ENCODE results near the gene IGFL2. TPM values are rescaled to one million over a fixed set of nuclear protein-coding genes. Genes with fewer than 3 reads are reported as not detected.

Gene IGFL2
- total and polyA plus RNA-seq, 2 of the 4 experiments (the other 2 are of a cell fraction): not detected

DNA sequence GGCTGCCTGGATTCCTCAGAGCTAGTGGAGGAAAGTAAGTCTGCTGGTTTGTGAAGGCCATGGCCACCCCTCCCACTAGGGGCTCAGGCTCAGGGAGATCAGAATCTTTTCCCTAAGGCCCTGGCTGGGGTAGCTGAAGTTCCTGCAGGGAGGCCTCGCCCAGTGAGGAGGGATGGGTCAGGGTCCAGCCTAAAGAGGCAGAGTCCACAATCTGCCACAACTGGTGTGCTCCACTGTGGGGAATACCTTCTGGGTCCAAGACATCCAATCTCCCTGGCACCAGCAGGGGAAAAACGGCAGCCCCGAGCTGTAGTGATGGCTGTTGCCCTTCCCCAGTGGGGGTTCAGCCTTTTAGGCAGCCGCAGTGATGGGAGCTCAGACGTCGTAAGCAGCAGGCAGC, 46.7 kb upstream of the IGFL2 start:
- 40% methylated on average over 1 of the region's 6 CpGs; no CpG with 5 or more reads in 1 of the 2 experiments for WGBS, 2 experiments (ENCODE audit: extremely low coverage in 2 of 2, insufficient read length in 1 of 2)
- no peaks in the 10 kb centered on the region for H3K4me1 ChIP-seq (ENCODE audit: control insufficient read depth, insufficient read depth, low read length)

More for the DNA sequence above, 46.7 kb upstream of the IGFL2 start:
- Histone ChIP-seq H3K14ac (replicated peaks; ENCODE audit: low read depth, low read length) (no peak overlapping the region), H3K23ac (ENCODE audit: low read depth, low read length) (no peak overlapping the region), H4K91ac (ENCODE audit: insufficient read depth, low read depth, low read length) (no peak overlapping the region), H3K4ac (ENCODE audit: low read depth, low read length) (no peak overlapping the region), H3K9ac (ENCODE audit: low read depth, low read length) (no peak overlapping the region), H2BK20ac (ENCODE audit: low read depth, low read length) (no peak overlapping the region), H3K9me3 (ENCODE audit: control insufficient read depth, insufficient read depth, low read length) (peaks cover 2% of the 10 kb centered on the region; the same call in 1 of the 2 replicates), H2AFZ (replicated peaks; ENCODE audit: low read length, poor library complexity) (no peak overlapping the region), H4K20me1 (ENCODE audit: insufficient read depth, low read length) (no peaks in the 10 kb centered on the region), H2AK9ac (replicated peaks; ENCODE audit: low read depth, low read length, poor library complexity) (no peak overlapping the region), H3K56ac (ENCODE audit: extremely low read depth, insufficient read depth, low read length) (no peak overlapping the region), H3K36me3 (ENCODE audit: control insufficient read depth, insufficient read depth, low read length) (no peaks in the 10 kb centered on the region), H2AK5ac (ENCODE audit: low read depth, low read length) (no peak overlapping the region), H3K18ac (ENCODE audit: low read depth, low read length) (no peak overlapping the region), H3K9me1 (ENCODE audit: insufficient read depth, low read length) (no peaks in the 10 kb centered on the region), H2BK120ac (ENCODE audit: low read depth, low read length) (no peak overlapping the region), H3K79me1 (ENCODE audit: low read depth in 1 of 2, low read length in 2 of 2) (no peaks in the 10 kb centered on the region), H2BK5ac (ENCODE audit: low read depth, low read length, poor library complexity, severe bottlenecking) (no peak overlapping the region), H3K4me3 (ENCODE audit: insufficient read depth, low read depth, low read length) (no peak overlapping the region), H2BK15ac (ENCODE audit: low read depth, low read length) (no peak overlapping the region), H4K5ac (ENCODE audit: low read depth, low read length) (no peak overlapping the region), H3K4me2 (ENCODE audit: low read depth, low read length) (no peak overlapping the region), H4K8ac (ENCODE audit: low read depth in 2 of 2, low read length in 2 of 2) (no peak overlapping the region), H3K27me3 (ENCODE audit: control insufficient read depth, insufficient read depth, low read length) (peaks cover 24% of the 10 kb centered on the region), H3K27ac (ENCODE audit: insufficient read depth, low read length) (no peak overlapping the region)
- DNase-seq (no peak), ATAC-seq (ENCODE audit: low read depth) (no peak)
- ChIA-PET POLR2A (ENCODE audit: unreplicated experiment) (no interaction called here), CTCF (no interaction called here)
- intact Hi-C loops (cut with micrococcal nuclease) (no loop called here), in situ Hi-C loops (cut with MboI; ENCODE audit: low sequenced_read_pairs) (no loop called here), dilution Hi-C loops (cut with HindIII; ENCODE audit: low sequenced_read_pairs, unreplicated experiment) (no loop called here)
- no TSS peak for BruUV-seq (replicated peaks)
- no peak for TF ChIP-seq FOS (IDR thresholded peaks at IDR 0.05; ENCODE audit: low read depth, low read length)
- no peak for TF ChIP-seq SMC3 (IDR thresholded peaks at IDR 0.05; ENCODE audit: low read depth, low read length)
- no peak for TF ChIP-seq MAZ (IDR thresholded peaks at IDR 0.05; ENCODE audit: borderline replicate concordance, low read depth, low read length)
- TF ChIP-seq BHLHE40 (IDR thresholded peaks at IDR 0.05; ENCODE audit: low read depth, low read length): no peak
- TF ChIP-seq, protein P1, sequence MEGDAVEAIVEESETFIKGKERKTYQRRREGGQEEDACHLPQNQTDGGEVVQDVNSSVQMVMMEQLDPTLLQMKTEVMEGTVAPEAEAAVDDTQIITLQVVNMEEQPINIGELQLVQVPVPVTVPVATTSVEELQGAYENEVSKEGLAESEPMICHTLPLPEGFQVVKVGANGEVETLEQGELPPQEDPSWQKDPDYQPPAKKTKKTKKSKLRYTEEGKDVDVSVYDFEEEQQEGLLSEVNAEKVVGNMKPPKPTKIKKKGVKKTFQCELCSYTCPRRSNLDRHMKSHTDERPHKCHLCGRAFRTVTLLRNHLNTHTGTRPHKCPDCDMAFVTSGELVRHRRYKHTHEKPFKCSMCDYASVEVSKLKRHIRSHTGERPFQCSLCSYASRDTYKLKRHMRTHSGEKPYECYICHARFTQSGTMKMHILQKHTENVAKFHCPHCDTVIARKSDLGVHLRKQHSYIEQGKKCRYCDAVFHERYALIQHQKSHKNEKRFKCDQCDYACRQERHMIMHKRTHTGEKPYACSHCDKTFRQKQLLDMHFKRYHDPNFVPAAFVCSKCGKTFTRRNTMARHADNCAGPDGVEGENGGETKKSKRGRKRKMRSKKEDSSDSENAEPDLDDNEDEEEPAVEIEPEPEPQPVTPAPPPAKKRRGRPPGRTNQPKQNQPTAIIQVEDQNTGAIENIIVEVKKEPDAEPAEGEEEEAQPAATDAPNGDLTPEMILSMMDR (conservative IDR thresholded peaks at IDR 0.05; ENCODE audit: low read depth, low read length): no peak
- no peak for TF ChIP-seq NFE2L2 (IDR thresholded peaks at IDR 0.05; ENCODE audit: low read depth, low read length)
- TF ChIP-seq MXI1 (IDR thresholded peaks at IDR 0.05; ENCODE audit: borderline replicate concordance, low read depth, low read length): no peak
- no peak for TF ChIP-seq RAD21 (IDR thresholded peaks at IDR 0.05; ENCODE audit: low read length)
- TF ChIP-seq POLR2A (IDR thresholded peaks at IDR 0.05; ENCODE audit: low read depth, low read length): no peak
- TF ChIP-seq, protein P2, sequence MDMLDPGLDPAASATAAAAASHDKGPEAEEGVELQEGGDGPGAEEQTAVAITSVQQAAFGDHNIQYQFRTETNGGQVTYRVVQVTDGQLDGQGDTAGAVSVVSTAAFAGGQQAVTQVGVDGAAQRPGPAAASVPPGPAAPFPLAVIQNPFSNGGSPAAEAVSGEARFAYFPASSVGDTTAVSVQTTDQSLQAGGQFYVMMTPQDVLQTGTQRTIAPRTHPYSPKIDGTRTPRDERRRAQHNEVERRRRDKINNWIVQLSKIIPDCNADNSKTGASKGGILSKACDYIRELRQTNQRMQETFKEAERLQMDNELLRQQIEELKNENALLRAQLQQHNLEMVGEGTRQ (IDR thresholded peaks at IDR 0.05; ENCODE audit: low read depth, low read length): no peak
- TF ChIP-seq CEBPB (IDR thresholded peaks at IDR 0.05; ENCODE audit: low read depth, low read length): no peak
- no peak for TF ChIP-seq RFX5 (IDR thresholded peaks at IDR 0.05; ENCODE audit: low read depth, low read length)
- no peak for TF ChIP-seq RCOR1 (IDR thresholded peaks at IDR 0.05; ENCODE audit: insufficient replicate concordance, low read length)
- no peak for TF ChIP-seq CHD1 (IDR thresholded peaks at IDR 0.05; ENCODE audit: low read depth, low read length)
- TF ChIP-seq MAFK (IDR thresholded peaks at IDR 0.05; ENCODE audit: low read depth, low read length): no peak
- TF ChIP-seq, protein P3, sequence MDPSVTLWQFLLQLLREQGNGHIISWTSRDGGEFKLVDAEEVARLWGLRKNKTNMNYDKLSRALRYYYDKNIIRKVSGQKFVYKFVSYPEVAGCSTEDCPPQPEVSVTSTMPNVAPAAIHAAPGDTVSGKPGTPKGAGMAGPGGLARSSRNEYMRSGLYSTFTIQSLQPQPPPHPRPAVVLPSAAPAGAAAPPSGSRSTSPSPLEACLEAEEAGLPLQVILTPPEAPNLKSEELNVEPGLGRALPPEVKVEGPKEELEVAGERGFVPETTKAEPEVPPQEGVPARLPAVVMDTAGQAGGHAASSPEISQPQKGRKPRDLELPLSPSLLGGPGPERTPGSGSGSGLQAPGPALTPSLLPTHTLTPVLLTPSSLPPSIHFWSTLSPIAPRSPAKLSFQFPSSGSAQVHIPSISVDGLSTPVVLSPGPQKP (IDR thresholded peaks at IDR 0.05; ENCODE audit: borderline replicate concordance, low read depth, low read length): no peak

Data from IMR-90 (cell line).